Retinal pigment epithelial cell (primary cell): ENCODE measurements around the gene ZNF827.

Source experiments
- DNase-seq: peaks from one replicate; pipeline ENCODE4 v3.0.0-alpha.2; 2010; ENCODE audit warnings: low read depth
- H3K4me3 ChIP-seq: 2 replicates; pipeline ENCODE4 v1.5.1; 2011; ENCODE audit warnings: mild to moderate bottlenecking, low read length, control low read depth, moderate library complexity
- CTCF ChIP-seq: conservative IDR thresholded peaks from 2 replicates; pipeline ENCODE4 v1.5.1; 2011; ENCODE audit warnings: low read depth, low read length, control low read depth, inconsistent platforms

Gene ZNF827

GRCh38 chr4:145912376-145912775, 26.2 kb downstream of the ZNF827 start:
- TF ChIP-seq CTCF: no peak
- no peak for DNase-seq

GRCh38 chr4:145909773-145910172, 28.9 kb downstream of the ZNF827 start:
- H3K4me3 ChIP-seq: no peak overlapping the region
- no peak for DNase-seq
- no peak for TF ChIP-seq CTCF

More at GRCh38 chr4:145912376-145912775, 26.2 kb downstream of the ZNF827 start:
- H3K4me3 ChIP-seq: no peak overlapping the region

GRCh38 chr4:145909281-145909715, 29.3 kb downstream of the ZNF827 start:
- DNase-seq: no peak
- TF ChIP-seq CTCF: no peak
- H3K4me3 ChIP-seq: no peak overlapping the region

GRCh38 chr4:145907812-145908211, 30.8 kb downstream of the ZNF827 start:
- H3K4me3 ChIP-seq: no peak overlapping the region
- TF ChIP-seq CTCF: no peak
- DNase-seq: no peak

- no peak overlapping the region for H3K4me3 ChIP-seq
- no peak for DNase-seq
- no peak for TF ChIP-seq CTCF
These were observed 31.2 kb downstream of the ZNF827 start for GRCh38 chr4:145907390-145907789.

GRCh38 chr4:145904413-145905177, 34.0 kb downstream of the ZNF827 start:
- TF ChIP-seq CTCF: no peak

GRCh38 chr4:145902522-145902921, 36.1 kb downstream of the ZNF827 start:
- TF ChIP-seq CTCF: no peak
- DNase-seq: no peak

More at GRCh38 chr4:145904413-145905177, 34.0 kb downstream of the ZNF827 start:
- H3K4me3 ChIP-seq: no peak overlapping the region
- DNase-seq: no peak

More at GRCh38 chr4:145902522-145902921, 36.1 kb downstream of the ZNF827 start:
- no peak overlapping the region for H3K4me3 ChIP-seq
